HG02938 (cell line): Measurements from ENCODE around the gene HDHD3.
"Not testable (repeated sequence)": the region's sequence is repeated elsewhere in the genome, so short reads cannot be mapped to it uniquely, and the experiment has no call there.

Source experiments
- ATAC-seq: cut with Tn5 transposase; IDR thresholded peaks from one replicate; pipeline ENCODE4 v1.9.1; 2021; ENCODE audit warnings: mild to moderate bottlenecking, moderate library complexity; ENCODE audit not compliant: unreplicated experiment

HDHD3 gene

GRCh38 chr9:113368348-113368981 lies 8.3 kb downstream of the HDHD3 start:
- ATAC-seq, result no peak

- not testable (repeated sequence) for ATAC-seq
These were observed 11.1 kb downstream of the HDHD3 start for GRCh38 chr9:113365652-113366051.

- no peak for ATAC-seq
These were observed 11.8 kb downstream of the HDHD3 start for GRCh38 chr9:113364951-113365350.

- no peak for ATAC-seq
These were observed 13.4 kb downstream of the HDHD3 start for GRCh38 chr9:113363336-113363735.

GRCh38 chr9:113361304-113362018 lies 15.3 kb downstream of the HDHD3 start:
- ATAC-seq, result no peak

GRCh38 chr9:113360242-113360842 lies 16.4 kb downstream of the HDHD3 start:
- no peak for ATAC-seq

- ATAC-seq, result no peak
These were observed 17.4 kb downstream of the HDHD3 start for GRCh38 chr9:113359385-113359784.

- ATAC-seq, result no peak
These were observed 20.0 kb downstream of the HDHD3 start for GRCh38 chr9:113356686-113357292.

- ATAC-seq, result no peak
These were observed 21.7 kb downstream of the HDHD3 start for GRCh38 chr9:113355040-113355596.

- ATAC-seq, result no peak
These were observed 24.4 kb downstream of the HDHD3 start for GRCh38 chr9:113352411-113352810.

GRCh38 chr9:113352006-113352405 lies 24.8 kb downstream of the HDHD3 start:
- no peak for ATAC-seq

GRCh38 chr9:113350937-113351336 lies 25.8 kb downstream of the HDHD3 start:
- no peak for ATAC-seq

GRCh38 chr9:113350107-113350661 lies 26.6 kb downstream of the HDHD3 start:
- no peak for ATAC-seq

GRCh38 chr9:113349445-113350094 lies 27.2 kb downstream of the HDHD3 start, which contains the start of gene BSPRY:
TSS of gene BSPRY (plus strand) at chr9:113349541. CDS start at chr9:113349580, 39 bp downstream.
- no peak for ATAC-seq

- ATAC-seq, result no peak
These were observed 27.7 kb downstream of the HDHD3 start for GRCh38 chr9:113349066-113349444.

- no peak for ATAC-seq
These were observed 28.3 kb downstream of the HDHD3 start for GRCh38 chr9:113348437-113348836.

- no peak for ATAC-seq
These were observed 31.1 kb downstream of the HDHD3 start for GRCh38 chr9:113345671-113346070.

- ATAC-seq, result no peak
These were observed 31.6 kb downstream of the HDHD3 start for GRCh38 chr9:113345190-113345589.

- no peak for ATAC-seq
These were observed 33.0 kb downstream of the HDHD3 start for GRCh38 chr9:113343732-113344231.

- ATAC-seq, result no peak
These were observed 34.9 kb downstream of the HDHD3 start for GRCh38 chr9:113341712-113342410.
